ENCODE results near the gene RNU6-1.

- TF ChIP-seq POLR2AphosphoS5 (IDR thresholded peaks at IDR 0.05; ENCODE audit: low read depth, low read length) (no peak), POLR2A (IDR thresholded peaks at IDR 0.05; ENCODE audit: low read depth, low read length) (no peak), TAF1 (IDR thresholded peaks at IDR 0.05; ENCODE audit: borderline replicate concordance, low read depth, low read length) (no peak)
These were observed 21.4 kb downstream of the RNU6-1 start for GRCh38 chr15:67818464-67818863.

All from GM12892 (cell line).